ENCODE results near the gene GALNT7. TPM values are rescaled to one million over a fixed set of nuclear protein-coding genes. Genes with fewer than 3 reads are reported as not detected.

Gene GALNT7
- total RNA-seq, 1 donor from 2014 or later, result 24.7 TPM

GRCh38 chr4:173199553-173199952 lies 30.9 kb downstream of the GALNT7 start:
- H3K27me3 ChIP-seq (ENCODE audit: control insufficient read depth, insufficient read depth, low read length), result no peaks in the 10 kb centered on the region
- no peak for FAIRE-seq
- no peak overlapping the region for H3K4me3 ChIP-seq (ENCODE audit: low read depth, low read length)
- DNase-seq (ENCODE audit: low read depth), result no peak
- no peaks in the 10 kb centered on the region for H3K36me3 ChIP-seq (ENCODE audit: control insufficient read depth, insufficient read depth, low read length)
- TF ChIP-seq CTCF (IDR thresholded peaks at IDR 0.05; ENCODE audit: insufficient read depth, low read length, severe bottlenecking), result no peak

- no peak for TF ChIP-seq CTCF (IDR thresholded peaks at IDR 0.05; ENCODE audit: insufficient read depth, low read length, severe bottlenecking)
- Histone ChIP-seq H3K27me3 (ENCODE audit: control insufficient read depth, insufficient read depth, low read length) (no peaks in the 10 kb centered on the region), H3K36me3 (ENCODE audit: control insufficient read depth, insufficient read depth, low read length) (peaks cover 2% of the 10 kb centered on the region), H3K4me3 (ENCODE audit: low read depth, low read length) (no peak overlapping the region)
- DNase-seq (ENCODE audit: low read depth), result no peak
- no peak for FAIRE-seq
These were observed 31.7 kb downstream of the GALNT7 start for GRCh38 chr4:173200103-173200884.

GRCh38 chr4:173202395-173202794 lies 33.8 kb downstream of the GALNT7 start:
- no peaks in the 10 kb centered on the region for H3K27me3 ChIP-seq (ENCODE audit: control insufficient read depth, insufficient read depth, low read length)
- TF ChIP-seq CTCF (IDR thresholded peaks at IDR 0.05; ENCODE audit: insufficient read depth, low read length, severe bottlenecking), result no peak
- FAIRE-seq (no peak), DNase-seq (ENCODE audit: low read depth) (no peak)
- no peak overlapping the region for H3K4me3 ChIP-seq (ENCODE audit: low read depth, low read length)
- peaks cover 2% of the 10 kb centered on the region for H3K36me3 ChIP-seq (ENCODE audit: control insufficient read depth, insufficient read depth, low read length)

GRCh38 chr4:173205656-173206055 lies 37.0 kb downstream of the GALNT7 start:
- Histone ChIP-seq H3K27me3 (ENCODE audit: control insufficient read depth, insufficient read depth, low read length) (no peaks in the 10 kb centered on the region), H3K4me3 (ENCODE audit: low read depth, low read length) (no peak overlapping the region), H3K36me3 (ENCODE audit: control insufficient read depth, insufficient read depth, low read length) (peaks cover 2% of the 10 kb centered on the region)
- no peak for DNase-seq (ENCODE audit: low read depth)
- no peak for TF ChIP-seq CTCF (IDR thresholded peaks at IDR 0.05; ENCODE audit: insufficient read depth, low read length, severe bottlenecking)
- no peak for FAIRE-seq

GRCh38 chr4:173208420-173208819 lies 39.8 kb downstream of the GALNT7 start:
- no peak for FAIRE-seq
- H3K4me3 ChIP-seq (ENCODE audit: low read depth, low read length), result no peak overlapping the region
- no peak for TF ChIP-seq CTCF (IDR thresholded peaks at IDR 0.05; ENCODE audit: insufficient read depth, low read length, severe bottlenecking)

GRCh38 chr4:173211222-173211621 lies 42.6 kb downstream of the GALNT7 start:
- Histone ChIP-seq H3K27me3 (ENCODE audit: control insufficient read depth, insufficient read depth, low read length) (no peaks in the 10 kb centered on the region), H3K36me3 (ENCODE audit: control insufficient read depth, insufficient read depth, low read length) (no peaks in the 10 kb centered on the region), H3K4me3 (ENCODE audit: low read depth, low read length) (no peak overlapping the region)
- no peak for TF ChIP-seq CTCF (IDR thresholded peaks at IDR 0.05; ENCODE audit: insufficient read depth, low read length, severe bottlenecking)
- DNase-seq (ENCODE audit: low read depth), result peak; percentile 22
- FAIRE-seq, result no peak

More at GRCh38 chr4:173208420-173208819, 39.8 kb downstream of the GALNT7 start:
- peaks cover 2% of the 10 kb centered on the region for H3K36me3 ChIP-seq (ENCODE audit: control insufficient read depth, insufficient read depth, low read length)
- no peak for DNase-seq (ENCODE audit: low read depth)
- H3K27me3 ChIP-seq (ENCODE audit: control insufficient read depth, insufficient read depth, low read length), result no peaks in the 10 kb centered on the region

Data from bronchial epithelial cell (primary cell).